Breast epithelium (tissue), 4 donors: ENCODE measurements around the gene SHROOM3. TPM values are rescaled to one million over a fixed set of nuclear protein-coding genes. Genes with fewer than 3 reads are reported as not detected.

Experiments
- DNase-seq, 2 donors: peaks; one replicate each; pipeline ENCODE4 v3.0.0-alpha.2; 2019; ENCODE audit warnings: low spot score in 2 of 2
- H3K27ac ChIP-seq, 2 donors: fragments of 200-600 bp; sonication (generic) in 1 of 2; one replicate each; pipeline ENCODE4 v1.5.1; 2016 to 2019; ENCODE audit warnings: mild to moderate bottlenecking in 1 of 2
- H3K27me3 ChIP-seq, 2 donors: fragments of 200-600 bp; sonication (generic) in 1 of 2; one replicate each; pipeline versions ENCODE4 v1.5.1 to v1.6.0; 2017 to 2019; ENCODE audit warnings: control low read depth in 1 of 2, mild to moderate bottlenecking in 1 of 2
- H3K36me3 ChIP-seq: fragments of 200-600 bp; one replicate; pipeline ENCODE4 v1.5.1; 2019
- H3K4me1 ChIP-seq, 2 donors: fragments of 200-600 bp; sonication (generic); one replicate each; pipeline ENCODE4 v1.5.1; 2016 to 2019; ENCODE audit warnings: control low read depth in 1 of 2
- H3K4me3 ChIP-seq, 3 donors: fragments of 200-600 bp; sonication (generic); 1 replicate in 2 of 3; 2 replicates in 1 of 3; pipeline ENCODE4 v1.5.1; 2016 to 2019; ENCODE audit warnings: mild to moderate bottlenecking in 3 of 3, moderate library complexity in 2 of 3
- H3K9me3 ChIP-seq, 2 donors: fragments of 200-600 bp; sonication (generic) in 1 of 2; one replicate each; pipeline ENCODE4 v1.5.1; 2016 to 2019; ENCODE audit warnings: control low read depth in 1 of 2
- POLR2A ChIP-seq: fragments of 450-650 bp; IDR thresholded peaks from one replicate; pipeline ENCODE4 v1.6.1; 2016; ENCODE audit warnings: antibody characterized with exemption, mild to moderate bottlenecking, moderate library complexity
- POLR2AphosphoS5 ChIP-seq, 3 donors: sonication (generic); formaldehyde crosslinking; IDR thresholded peaks; one replicate each; pipeline ENCODE4 v1.6.1; 2017; ENCODE audit warnings: antibody characterized with exemption in 3 of 3
- intact Hi-C: fragments of 100-400 bp; cut with DNase I; formaldehyde crosslinking; loops from one replicate; pipeline ENCODE4 v1.15.1; 2023; ENCODE audit warnings: low total_unique reads
- total RNA-seq, 3 donors: library from RNA; depleted of rRNA; stranded (reverse); fragments of >200 nt; gene quantifications; one replicate each; pipeline ENCODE4 v1.1.0, GENCODE V29; 2016
- TF ChIP-seq, protein P1 (sequence below), 3 donors: fragments of 450-650 bp; IDR thresholded peaks; one replicate each; pipeline ENCODE4 v1.5.1; 2016 to 2017; ENCODE audit warnings: antibody characterized with exemption in 3 of 3, mild to moderate bottlenecking in 3 of 3, moderate library complexity in 3 of 3

SHROOM3 gene
- total RNA-seq, 3 donors from 2014 or later: 0.32 to 145 (median 100) TPM

- DNase-seq: no peak
- Histone ChIP-seq H3K27me3 (no peaks in the 10 kb centered on the region), H3K27ac (peak overlapping the region; percentile 95), H3K4me3 (peak overlapping the region; percentile 41 to 83 (median 70)), H3K9me3 (no peaks in the 10 kb centered on the region), H3K36me3 (no peaks in the 10 kb centered on the region), H3K4me1 (peaks cover 0 to 3% of the 10 kb centered on the region in 2 donors)
- intact Hi-C loops: no loop called here
- TF ChIP-seq POLR2A: no peak
- TF ChIP-seq, protein P1, sequence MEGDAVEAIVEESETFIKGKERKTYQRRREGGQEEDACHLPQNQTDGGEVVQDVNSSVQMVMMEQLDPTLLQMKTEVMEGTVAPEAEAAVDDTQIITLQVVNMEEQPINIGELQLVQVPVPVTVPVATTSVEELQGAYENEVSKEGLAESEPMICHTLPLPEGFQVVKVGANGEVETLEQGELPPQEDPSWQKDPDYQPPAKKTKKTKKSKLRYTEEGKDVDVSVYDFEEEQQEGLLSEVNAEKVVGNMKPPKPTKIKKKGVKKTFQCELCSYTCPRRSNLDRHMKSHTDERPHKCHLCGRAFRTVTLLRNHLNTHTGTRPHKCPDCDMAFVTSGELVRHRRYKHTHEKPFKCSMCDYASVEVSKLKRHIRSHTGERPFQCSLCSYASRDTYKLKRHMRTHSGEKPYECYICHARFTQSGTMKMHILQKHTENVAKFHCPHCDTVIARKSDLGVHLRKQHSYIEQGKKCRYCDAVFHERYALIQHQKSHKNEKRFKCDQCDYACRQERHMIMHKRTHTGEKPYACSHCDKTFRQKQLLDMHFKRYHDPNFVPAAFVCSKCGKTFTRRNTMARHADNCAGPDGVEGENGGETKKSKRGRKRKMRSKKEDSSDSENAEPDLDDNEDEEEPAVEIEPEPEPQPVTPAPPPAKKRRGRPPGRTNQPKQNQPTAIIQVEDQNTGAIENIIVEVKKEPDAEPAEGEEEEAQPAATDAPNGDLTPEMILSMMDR (IDR thresholded peaks at IDR 0.05): no peak
- no peak for TF ChIP-seq POLR2AphosphoS5 (IDR thresholded peaks at IDR 0.05)
Measured at GRCh38 chr4:76690011-76690905, 255.2 kb downstream of the SHROOM3 start.

DNA sequence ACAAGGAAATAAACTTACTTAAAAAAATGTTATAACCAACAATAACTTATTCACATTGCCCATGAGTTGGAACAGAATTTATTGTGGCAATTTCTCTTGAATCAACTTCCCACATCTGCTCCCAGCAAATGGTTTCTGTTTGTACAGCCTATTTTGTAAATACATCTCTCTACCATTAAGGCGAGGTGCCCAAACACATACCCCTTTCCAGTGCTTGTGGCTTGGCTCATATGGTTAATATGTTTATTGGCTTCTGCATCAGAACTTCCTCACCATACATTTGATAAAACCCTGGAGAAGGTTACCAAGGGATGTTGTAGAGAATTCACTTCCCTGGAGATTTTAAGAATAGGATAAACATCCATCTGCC lies 255.9 kb downstream of the SHROOM3 start:
- Histone ChIP-seq H3K9me3 (no peaks in the 10 kb centered on the region), H3K4me3 (peak overlapping the region in 2 of 3 donors; percentile 70 to 83), H3K4me1 (peaks cover 0 to 3% of the 10 kb centered on the region in 2 donors), H3K36me3 (no peaks in the 10 kb centered on the region), H3K27me3 (no peaks in the 10 kb centered on the region), H3K27ac (peak overlapping the region; percentile 74 to 95)
- intact Hi-C loops: no loop called here
- DNase-seq: no peak
- TF ChIP-seq POLR2A (no peak), POLR2AphosphoS5 (IDR thresholded peaks at IDR 0.05) (no peak)
- TF ChIP-seq, protein P1 (IDR thresholded peaks at IDR 0.05): no peak

DNA sequence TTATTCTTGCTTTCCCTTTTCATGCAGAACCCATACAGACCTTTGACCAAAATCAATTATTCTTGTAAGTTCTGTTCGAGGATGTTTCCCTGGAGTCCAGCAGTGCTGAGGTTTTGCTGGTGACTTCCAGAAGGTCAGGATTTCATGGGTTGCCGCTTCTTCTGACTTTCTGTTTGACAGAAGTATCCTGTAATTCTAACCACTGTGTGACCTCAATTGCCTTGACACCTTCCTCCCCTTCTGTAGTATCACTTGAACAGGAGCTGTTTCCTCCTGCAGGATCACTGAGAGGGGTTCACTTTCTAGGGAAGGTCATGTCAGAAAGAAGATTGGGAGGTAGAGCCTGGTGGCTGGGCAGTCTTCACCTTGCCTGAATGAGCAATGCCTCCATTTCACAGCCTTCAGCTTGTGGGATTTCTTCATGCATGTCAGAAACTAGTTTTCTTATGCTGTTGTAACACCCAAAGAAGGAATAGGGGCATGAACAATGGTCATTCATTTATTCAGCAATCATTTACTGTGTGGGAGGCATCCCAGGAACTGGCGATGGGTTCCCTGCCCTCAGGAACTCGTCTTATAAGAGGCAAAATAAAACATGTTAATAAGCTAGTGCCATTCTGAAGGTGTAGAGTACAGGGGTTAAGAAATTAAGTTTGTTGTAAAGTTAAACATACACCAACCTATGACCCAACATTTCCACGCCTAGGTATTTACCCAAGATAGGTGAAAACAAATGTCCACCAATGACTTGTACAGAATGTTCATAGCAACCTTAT lies 257.0 kb downstream of the SHROOM3 start:
- intact Hi-C loops: no loop called here
- no peak for DNase-seq
- no peaks in the 10 kb centered on the region for H3K36me3 ChIP-seq
- H3K4me1 ChIP-seq: peaks cover 0 to 3% of the 10 kb centered on the region in 2 donors
- no peak for TF ChIP-seq POLR2AphosphoS5 (IDR thresholded peaks at IDR 0.05)
- TF ChIP-seq POLR2A: no peak
- TF ChIP-seq, protein P1 (IDR thresholded peaks at IDR 0.05): no peak
- H3K4me3 ChIP-seq: peak overlapping the region in 2 of 3 donors; percentile 15 to 70
- peak overlapping the region; percentile 74 to 95 for H3K27ac ChIP-seq
- no peaks in the 10 kb centered on the region for H3K9me3 ChIP-seq
- no peaks in the 10 kb centered on the region for H3K27me3 ChIP-seq

DNA sequence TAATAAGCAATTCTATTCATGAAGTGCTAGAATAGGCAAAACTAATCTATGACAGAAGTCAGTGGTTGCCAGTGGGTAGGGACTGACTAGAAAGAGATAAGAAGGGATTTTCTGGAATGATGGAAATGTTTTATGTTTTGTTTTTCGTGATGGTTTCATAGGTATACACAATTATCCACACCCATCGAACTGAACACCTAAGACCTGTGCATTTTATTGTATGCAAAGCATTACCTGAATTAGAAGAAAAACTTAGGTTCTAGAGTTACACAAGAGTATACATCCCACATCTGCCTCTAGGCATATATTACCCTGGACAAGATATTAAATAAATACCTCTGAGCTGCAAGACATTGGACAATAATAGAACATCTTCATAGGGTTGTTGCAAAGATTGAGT lies 257.7 kb downstream of the SHROOM3 start:
- Histone ChIP-seq H3K36me3 (no peaks in the 10 kb centered on the region), H3K9me3 (no peaks in the 10 kb centered on the region), H3K4me3 (no peak overlapping the region), H3K27me3 (no peaks in the 10 kb centered on the region), H3K27ac (peak overlapping the region; percentile 74 to 95), H3K4me1 (peaks cover 0 to 3% of the 10 kb centered on the region in 2 donors)
- TF ChIP-seq, protein P1 (IDR thresholded peaks at IDR 0.05): no peak
- TF ChIP-seq POLR2A (no peak), POLR2AphosphoS5 (IDR thresholded peaks at IDR 0.05) (no peak)
- intact Hi-C loops: no loop called here
- DNase-seq: no peak
